HG02938 (cell line): ENCODE results near the gene RAE1.
"Not testable (repeated sequence)": the region's sequence is repeated elsewhere in the genome, so short reads cannot be mapped to it uniquely, and the experiment has no call there.

ENCODE experiments used
- ATAC-seq: cut with Tn5 transposase; IDR thresholded peaks from one replicate; pipeline ENCODE4 v1.9.1; 2021; ENCODE audit warnings: mild to moderate bottlenecking, moderate library complexity; ENCODE audit not compliant: unreplicated experiment

The RAE1 gene

GRCh38 chr20:57411406-57412283 lies 60.6 kb downstream of the RAE1 start:
- no peak for ATAC-seq

DNA sequence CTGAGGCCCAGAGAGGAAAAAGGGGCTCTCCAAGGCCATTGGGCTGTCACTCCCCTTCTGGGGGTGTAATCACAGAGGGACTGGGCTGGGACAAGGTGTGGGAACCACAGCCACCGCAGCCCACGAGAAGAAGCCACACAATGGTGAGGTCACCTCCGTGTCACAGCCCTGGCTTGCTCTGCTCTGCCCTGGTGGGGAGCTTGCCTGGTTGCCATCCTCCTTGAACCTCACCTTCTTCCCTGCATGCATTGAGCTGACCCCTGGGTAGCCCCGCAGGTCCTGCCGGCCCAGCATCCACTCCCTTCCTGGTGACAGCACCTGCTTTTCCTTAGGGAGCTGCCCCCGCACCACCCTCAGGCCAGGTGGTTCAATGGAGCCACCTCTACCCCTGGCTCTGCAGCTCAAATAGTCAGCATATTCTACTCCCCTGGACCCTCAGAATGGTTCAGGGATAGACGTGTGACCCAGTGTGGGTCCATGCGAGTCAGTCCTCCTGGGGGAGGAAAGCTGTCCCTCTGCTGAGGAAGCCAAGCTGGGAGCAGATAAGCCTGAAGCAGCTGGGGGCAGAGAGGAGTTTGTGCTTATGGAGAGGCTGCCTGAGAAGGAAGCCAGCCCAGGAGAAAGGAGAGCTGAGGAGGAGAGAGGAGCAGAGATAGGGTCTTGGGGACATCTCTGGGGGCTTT lies 61.4 kb downstream of the RAE1 start:
- no peak for ATAC-seq

DNA sequence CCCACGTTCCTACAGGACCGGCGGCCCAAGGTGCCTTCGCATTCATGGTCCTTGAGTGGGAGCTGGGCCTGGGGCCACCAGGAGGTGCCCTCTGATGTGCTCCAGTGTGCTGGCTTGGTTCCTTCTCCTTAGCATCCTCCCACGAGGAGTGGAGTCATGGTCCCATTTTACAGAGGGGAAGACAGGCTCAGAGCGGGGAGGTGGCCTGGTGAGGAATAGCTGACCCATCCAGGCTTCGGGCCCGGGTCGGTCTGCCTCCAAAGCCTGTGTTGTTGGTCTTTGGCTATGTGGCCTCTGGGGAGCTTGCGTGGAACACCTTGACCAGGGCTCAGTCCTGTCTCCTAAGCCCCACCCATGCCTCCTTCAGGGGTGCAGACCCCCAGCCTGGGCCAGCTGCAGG lies 62.9 kb downstream of the RAE1 start:
- no peak for ATAC-seq

- no peak for ATAC-seq
Observed at GRCh38 chr20:57414867-57415592, 64.0 kb downstream of the RAE1 start.

DNA sequence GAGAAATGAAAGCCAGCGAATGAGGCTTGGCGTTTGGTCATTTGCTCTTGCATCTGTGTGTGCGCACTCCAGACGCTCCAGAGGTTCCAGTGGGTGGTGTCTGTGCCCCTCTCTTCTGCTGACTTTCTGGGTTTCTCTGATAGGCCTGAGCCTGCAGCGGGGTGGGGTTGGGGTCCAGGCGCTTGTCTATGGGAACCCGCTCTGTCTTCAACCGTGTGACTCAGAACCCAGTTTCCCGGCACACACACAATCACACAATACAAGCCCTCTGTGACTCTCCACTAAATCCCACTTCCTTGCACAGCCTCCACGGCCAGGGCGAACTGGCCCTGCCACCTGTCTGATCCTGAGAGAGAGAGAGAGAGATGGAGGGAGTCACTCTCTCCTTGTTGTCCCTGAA lies 64.7 kb downstream of the RAE1 start:
- ATAC-seq, result no peak

GRCh38 chr20:57416296-57417022 lies 65.4 kb downstream of the RAE1 start:
- ATAC-seq, result no peak

DNA sequence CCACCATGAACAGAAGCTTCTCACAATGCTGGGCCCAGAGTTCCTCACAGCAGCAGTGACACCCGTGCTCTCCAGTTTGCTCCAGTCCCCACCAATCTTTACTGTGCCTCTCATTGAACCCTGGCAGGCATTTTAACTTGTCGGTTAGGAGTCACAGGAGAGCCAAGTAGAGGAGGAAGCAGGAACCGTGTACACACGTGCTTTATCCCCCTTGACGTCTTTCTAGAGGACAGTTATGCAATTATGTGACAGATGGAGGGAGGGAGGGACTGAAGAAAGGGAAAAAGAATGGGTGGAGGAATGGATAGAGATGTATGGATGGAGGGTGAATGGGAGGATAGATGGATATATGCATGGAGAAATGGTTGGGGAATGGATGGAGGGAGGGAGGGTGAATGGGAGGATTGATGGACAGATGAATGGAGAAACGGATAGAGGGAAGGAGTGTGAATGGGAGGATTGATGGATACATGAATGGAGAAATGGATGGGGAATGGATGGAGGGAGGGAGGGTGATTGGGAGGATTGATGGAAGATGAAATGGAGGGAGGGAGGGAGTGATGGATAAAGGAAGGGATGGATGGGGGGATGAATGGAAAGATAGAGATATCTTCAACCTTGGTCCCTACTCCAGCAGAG lies 66.1 kb downstream of the RAE1 start:
- no peak for ATAC-seq

GRCh38 chr20:57417830-57418780 lies 67.0 kb downstream of the RAE1 start:
- no peak for ATAC-seq

GRCh38 chr20:57419479-57419878 lies 68.4 kb downstream of the RAE1 start:
- ATAC-seq, result not testable (repeated sequence)

DNA sequence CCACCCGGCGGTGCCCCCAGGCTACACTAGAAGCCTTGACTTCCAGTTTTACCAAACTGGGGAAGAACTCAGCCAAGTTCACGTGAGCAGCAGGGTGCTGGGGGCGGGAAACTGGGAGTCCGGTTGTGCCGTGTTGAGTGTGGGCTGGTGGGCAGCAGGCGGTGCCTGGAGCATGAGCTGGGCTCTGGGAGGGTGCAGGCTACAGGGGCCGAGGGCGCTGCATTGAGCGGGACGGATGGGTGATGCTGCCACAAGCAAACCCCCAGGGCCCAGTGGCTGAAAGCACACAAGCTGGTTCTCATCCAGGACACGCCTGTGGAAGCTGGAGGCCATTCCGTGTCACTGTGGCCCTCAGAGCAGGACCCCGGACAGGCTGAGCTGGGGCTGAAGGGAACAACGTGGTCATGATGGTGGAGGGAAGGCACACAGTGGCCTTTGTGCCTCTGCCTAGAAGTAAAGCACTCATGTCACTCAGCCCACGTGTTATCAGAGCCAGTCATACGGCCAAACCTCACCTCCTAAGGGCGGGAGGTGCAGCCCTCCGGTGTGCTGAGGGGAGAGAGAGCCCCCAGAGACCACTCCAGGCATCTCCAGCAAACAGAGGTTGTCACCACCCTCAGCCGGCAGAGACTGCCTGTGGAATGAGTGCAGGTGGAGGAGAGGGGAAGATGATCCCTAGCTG lies 69.7 kb downstream of the RAE1 start:
- no peak for ATAC-seq

GRCh38 chr20:57421253-57422220 lies 70.5 kb downstream of the RAE1 start:
- ATAC-seq, result no peak

- no peak for ATAC-seq
Observed at GRCh38 chr20:57422254-57422653, 71.2 kb downstream of the RAE1 start.

DNA sequence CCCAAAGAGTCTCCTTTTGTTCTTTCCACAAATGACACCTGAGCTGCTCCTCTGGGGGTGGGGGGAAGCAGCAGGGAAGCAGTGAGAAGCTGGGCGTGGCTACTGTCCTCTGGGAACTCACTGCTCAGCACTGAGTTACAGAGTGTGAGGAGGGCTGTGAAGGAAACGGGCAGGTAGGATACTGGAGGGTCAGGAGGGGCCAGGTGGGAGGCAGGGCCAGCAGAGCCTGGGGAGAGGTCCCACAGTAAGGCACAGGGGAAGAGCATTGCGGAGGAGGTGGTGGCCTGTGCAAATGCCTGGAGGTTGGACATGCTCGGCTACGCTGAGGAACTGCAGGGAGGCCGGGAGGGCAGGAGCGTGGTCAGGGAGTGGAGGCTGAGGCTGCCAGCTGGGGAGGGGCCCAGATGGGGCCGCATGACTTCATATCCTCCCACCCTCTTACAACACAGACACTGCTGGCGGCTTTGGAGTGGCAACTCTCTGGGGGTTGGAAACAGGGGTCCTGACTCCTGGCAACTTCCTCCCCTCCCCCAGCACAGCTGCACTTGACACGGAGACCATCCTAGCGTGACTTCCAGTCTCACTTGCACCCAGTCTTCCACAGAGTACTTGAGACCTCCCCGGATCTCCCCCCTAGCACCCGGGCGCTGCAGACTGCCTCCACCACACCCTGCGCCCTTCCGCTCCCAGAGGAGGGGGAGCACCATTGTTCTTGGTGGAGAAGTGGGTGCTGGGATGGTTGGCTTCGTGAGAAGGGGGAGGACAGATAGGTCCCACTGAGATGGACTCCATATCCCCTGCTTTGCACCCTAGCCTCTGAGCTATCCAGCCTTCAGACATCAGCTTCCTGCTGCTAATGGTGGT lies 74.3 kb downstream of the RAE1 start:
- no peak for ATAC-seq

- ATAC-seq, result no peak
Observed at GRCh38 chr20:57426271-57426689, 75.2 kb downstream of the RAE1 start.

DNA sequence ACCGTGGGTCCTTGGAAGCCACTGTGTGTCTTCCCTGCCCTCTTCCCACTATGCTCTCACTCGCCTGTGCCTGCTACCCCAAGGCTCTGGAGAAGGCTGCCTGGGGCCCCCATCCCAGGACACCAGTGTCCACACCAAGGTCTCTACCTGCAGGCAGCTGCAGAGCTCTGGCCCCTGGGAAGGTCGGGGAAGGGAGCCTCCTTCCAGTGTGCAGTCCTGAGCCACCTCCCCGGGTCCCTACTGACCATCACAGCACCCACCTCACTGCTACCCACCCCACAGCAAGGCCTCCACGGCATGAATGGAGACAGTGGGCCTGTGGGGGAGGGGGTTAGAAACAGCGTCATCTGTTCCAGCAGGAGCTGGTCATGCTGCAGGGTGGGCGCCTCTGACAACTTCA lies 75.8 kb downstream of the RAE1 start:
- no peak for ATAC-seq

GRCh38 chr20:57428324-57429158 lies 77.5 kb downstream of the RAE1 start:
- ATAC-seq, result no peak
